ENCODE results near the gene KRTAP10-6. TPM values are rescaled to one million over a fixed set of nuclear protein-coding genes. Genes with fewer than 3 reads are reported as not detected.

KRTAP10-6 gene
- total RNA-seq, 4 donors from 2014 or later = not detected

DNA sequence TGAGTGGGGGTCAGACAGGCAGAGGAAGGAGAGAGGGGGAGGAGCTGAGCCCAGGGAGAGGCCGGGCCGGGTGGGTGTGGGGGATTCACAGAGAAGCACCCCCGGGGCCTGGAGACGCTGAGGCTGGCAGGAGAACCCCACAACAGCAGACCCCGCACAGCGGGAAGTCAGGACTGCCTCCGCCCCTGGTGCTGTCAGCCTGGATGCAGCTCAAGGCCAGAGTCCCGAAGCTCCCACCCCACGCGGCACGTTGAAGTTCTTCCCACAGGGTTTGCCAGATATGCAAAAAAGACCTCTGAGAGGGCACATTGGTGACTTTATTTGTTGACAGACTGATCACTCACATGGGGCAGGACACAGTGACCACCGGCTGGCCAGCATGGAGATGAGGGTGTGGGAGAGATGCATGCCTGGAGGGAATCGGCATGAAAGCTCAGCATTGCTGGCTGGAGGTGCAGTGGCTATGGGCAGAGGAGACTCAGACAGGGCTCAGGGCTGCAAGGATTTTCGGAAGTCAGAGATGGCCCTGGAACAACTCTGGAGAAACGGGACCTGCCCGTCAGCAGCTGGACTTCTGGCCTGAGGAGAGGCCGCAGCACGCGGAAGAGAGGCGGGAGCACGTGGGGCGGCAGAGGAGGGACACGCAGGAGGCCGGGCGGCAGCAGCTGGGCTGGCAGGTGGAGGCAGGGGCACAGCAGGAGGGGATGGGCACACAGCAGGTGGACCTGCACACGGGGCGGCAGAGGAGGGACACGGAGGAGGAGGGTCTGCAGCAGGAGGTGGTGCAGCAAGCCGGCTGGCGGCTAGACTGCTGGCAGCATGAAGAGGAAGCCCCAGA lies 34.6 kb downstream of the KRTAP10-6 start:
- WGBS = 68% methylated on average over 30 of the region's 30 CpGs
- no peaks in the 10 kb centered on the region for H3K4me1 ChIP-seq
- no peaks in the 10 kb centered on the region for H3K36me3 ChIP-seq
- no peak for TF ChIP-seq POLR2A (IDR thresholded peaks at IDR 0.05; ENCODE audit: low read depth)
- TF ChIP-seq, protein P1, sequence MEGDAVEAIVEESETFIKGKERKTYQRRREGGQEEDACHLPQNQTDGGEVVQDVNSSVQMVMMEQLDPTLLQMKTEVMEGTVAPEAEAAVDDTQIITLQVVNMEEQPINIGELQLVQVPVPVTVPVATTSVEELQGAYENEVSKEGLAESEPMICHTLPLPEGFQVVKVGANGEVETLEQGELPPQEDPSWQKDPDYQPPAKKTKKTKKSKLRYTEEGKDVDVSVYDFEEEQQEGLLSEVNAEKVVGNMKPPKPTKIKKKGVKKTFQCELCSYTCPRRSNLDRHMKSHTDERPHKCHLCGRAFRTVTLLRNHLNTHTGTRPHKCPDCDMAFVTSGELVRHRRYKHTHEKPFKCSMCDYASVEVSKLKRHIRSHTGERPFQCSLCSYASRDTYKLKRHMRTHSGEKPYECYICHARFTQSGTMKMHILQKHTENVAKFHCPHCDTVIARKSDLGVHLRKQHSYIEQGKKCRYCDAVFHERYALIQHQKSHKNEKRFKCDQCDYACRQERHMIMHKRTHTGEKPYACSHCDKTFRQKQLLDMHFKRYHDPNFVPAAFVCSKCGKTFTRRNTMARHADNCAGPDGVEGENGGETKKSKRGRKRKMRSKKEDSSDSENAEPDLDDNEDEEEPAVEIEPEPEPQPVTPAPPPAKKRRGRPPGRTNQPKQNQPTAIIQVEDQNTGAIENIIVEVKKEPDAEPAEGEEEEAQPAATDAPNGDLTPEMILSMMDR (IDR thresholded peaks at IDR 0.05) = no peak
- TF ChIP-seq POLR2AphosphoS5 (IDR thresholded peaks at IDR 0.05) = no peak
- TF ChIP-seq EP300 (IDR thresholded peaks at IDR 0.05) = no peak
- H3K27ac ChIP-seq (replicated peaks in 1 of 4) = no peak overlapping the region
- H3K4me3 ChIP-seq = no peak overlapping the region
- peaks cover 0 to 15% (median 4%) of the 10 kb centered on the region in 4 donors for H3K9me3 ChIP-seq
- intact Hi-C loops (cut with DNase I) = no loop called here
- peaks cover 0 to 34% (median 0%) of the 10 kb centered on the region in 4 donors for H3K27me3 ChIP-seq
- peak; percentile 90 for DNase-seq (ENCODE audit: extremely low spot score)

DNA sequence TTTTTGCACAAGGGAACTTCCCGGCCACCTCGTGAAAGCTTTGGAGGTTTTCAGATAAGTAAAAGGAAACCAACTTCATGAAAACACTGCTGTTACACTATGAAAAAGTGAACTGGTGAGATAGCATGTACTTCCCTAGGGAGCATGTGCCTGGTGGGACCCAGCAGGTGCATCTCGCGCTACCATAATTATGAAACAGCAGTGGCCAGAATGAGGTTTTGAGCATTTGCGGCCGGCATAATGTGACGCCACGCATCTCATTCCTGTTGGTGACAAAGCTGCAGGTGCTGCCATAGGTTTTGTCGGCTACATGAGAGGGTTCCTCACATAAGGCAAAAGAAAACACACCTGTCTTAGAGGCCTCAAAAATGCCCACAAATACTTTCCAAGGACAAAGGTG lies 35.4 kb downstream of the KRTAP10-6 start:
- Histone ChIP-seq H3K27ac (replicated peaks in 1 of 4) (no peak overlapping the region), H3K27me3 (peaks cover 0 to 37% (median 0%) of the 10 kb centered on the region in 4 donors), H3K9me3 (peaks cover 0 to 12% (median 2%) of the 10 kb centered on the region in 4 donors), H3K36me3 (no peaks in the 10 kb centered on the region), H3K4me3 (no peak overlapping the region), H3K4me1 (no peaks in the 10 kb centered on the region)
- DNase-seq (ENCODE audit: extremely low spot score) = peak; percentile 78
- 84% methylated on average over 9 of the region's 9 CpGs for WGBS
- TF ChIP-seq POLR2A (IDR thresholded peaks at IDR 0.05; ENCODE audit: low read depth) (no peak), POLR2AphosphoS5 (IDR thresholded peaks at IDR 0.05) (no peak), EP300 (IDR thresholded peaks at IDR 0.05) (no peak)
- TF ChIP-seq, protein P1 (IDR thresholded peaks at IDR 0.05) = no peak
- intact Hi-C loops (cut with DNase I) = no loop called here

DNA sequence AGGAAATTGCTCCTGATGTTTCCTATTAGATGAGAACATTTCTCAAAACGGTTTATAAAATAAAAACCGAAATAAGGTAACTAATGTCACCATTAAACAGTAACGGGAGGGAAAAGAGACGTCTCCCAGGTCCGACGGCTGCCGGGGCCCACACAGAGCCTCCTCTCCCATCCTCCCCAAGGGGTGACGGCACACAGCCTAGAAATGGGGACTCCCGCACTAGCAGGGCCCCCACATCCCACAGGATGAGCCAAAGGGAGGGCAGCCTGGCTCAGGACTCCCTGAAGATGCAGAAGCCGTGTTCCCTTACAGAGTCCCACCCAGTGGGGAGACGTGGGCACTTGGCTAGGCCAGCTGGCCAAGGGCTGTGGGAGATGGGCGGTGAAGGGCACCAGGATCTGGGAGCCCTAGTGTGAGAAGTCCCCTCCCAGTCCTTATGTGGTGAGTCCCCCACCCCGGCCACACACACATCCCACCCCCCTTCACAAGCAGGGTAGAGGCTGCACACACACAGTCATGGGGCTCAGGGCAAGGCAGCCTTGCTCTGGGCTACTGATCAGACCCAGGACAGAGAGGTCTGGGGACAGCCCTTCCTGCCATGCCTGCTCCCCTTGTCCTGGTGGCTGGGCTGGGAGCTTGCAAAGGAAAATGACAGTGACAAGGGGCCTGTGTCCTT lies 37.0 kb downstream of the KRTAP10-6 start:
- TF ChIP-seq POLR2A (IDR thresholded peaks at IDR 0.05; ENCODE audit: low read depth) = no peak
- TF ChIP-seq, protein P1 (IDR thresholded peaks at IDR 0.05) = no peak
- TF ChIP-seq EP300 (IDR thresholded peaks at IDR 0.05) = no peak
- TF ChIP-seq POLR2AphosphoS5 (IDR thresholded peaks at IDR 0.05) = no peak
- peak; percentile 88 for DNase-seq (ENCODE audit: extremely low spot score)
- Histone ChIP-seq H3K9me3 (peaks cover 0 to 12% (median 2%) of the 10 kb centered on the region in 4 donors), H3K27me3 (peaks cover 0 to 47% (median 0%) of the 10 kb centered on the region in 4 donors), H3K27ac (replicated peaks in 1 of 4) (no peak overlapping the region), H3K4me1 (no peaks in the 10 kb centered on the region), H3K4me3 (no peak overlapping the region), H3K36me3 (no peaks in the 10 kb centered on the region)
- 69% methylated on average over 13 of the region's 13 CpGs for WGBS
- intact Hi-C loops (cut with DNase I) = no loop called here

DNA sequence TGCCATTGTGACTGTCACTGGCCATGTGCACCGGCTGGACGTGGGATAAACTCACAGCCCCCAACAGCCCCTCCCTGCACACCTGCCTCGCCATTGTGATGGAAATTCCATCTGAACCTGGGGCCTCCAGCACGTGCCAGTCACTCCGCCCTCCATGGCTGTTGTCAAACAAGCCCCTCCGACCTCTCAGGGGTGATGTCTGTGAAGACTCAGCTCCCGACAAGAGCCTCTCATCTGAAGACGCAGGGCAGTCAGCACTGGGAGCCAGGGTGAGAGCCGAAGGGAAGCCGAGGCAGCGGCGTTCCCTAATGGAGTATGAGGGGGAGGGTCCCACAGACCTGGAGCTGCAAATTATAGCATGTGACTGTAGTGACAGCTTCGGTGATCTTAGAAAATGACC lies 39.6 kb downstream of the KRTAP10-6 start:
- peaks cover 0 to 10% (median 9%) of the 10 kb centered on the region in 4 donors for H3K4me1 ChIP-seq
- TF ChIP-seq POLR2AphosphoS5 (IDR thresholded peaks at IDR 0.05) = no peak
- TF ChIP-seq EP300 (IDR thresholded peaks at IDR 0.05) = no peak
- TF ChIP-seq, protein P1 (IDR thresholded peaks at IDR 0.05) = no peak
- TF ChIP-seq POLR2A (IDR thresholded peaks at IDR 0.05; ENCODE audit: low read depth) = no peak
- H3K27me3 ChIP-seq = peaks cover 0 to 60% (median 0%) of the 10 kb centered on the region in 4 donors
- intact Hi-C loops (cut with DNase I) = no loop called here
- no peak overlapping the region for H3K4me3 ChIP-seq
- WGBS = 79% methylated on average over 7 of the region's 13 CpGs
- peaks cover 0 to 6% (median 0%) of the 10 kb centered on the region in 4 donors for H3K9me3 ChIP-seq
- no peaks in the 10 kb centered on the region for H3K36me3 ChIP-seq
- H3K27ac ChIP-seq (replicated peaks in 1 of 4) = no peak overlapping the region
- DNase-seq (ENCODE audit: extremely low spot score) = peak; percentile 64

All from esophagus muscularis mucosa (tissue), 4 donors.